ENCODE measurements around the gene ARHGAP24.

Gene ARHGAP24

DNA sequence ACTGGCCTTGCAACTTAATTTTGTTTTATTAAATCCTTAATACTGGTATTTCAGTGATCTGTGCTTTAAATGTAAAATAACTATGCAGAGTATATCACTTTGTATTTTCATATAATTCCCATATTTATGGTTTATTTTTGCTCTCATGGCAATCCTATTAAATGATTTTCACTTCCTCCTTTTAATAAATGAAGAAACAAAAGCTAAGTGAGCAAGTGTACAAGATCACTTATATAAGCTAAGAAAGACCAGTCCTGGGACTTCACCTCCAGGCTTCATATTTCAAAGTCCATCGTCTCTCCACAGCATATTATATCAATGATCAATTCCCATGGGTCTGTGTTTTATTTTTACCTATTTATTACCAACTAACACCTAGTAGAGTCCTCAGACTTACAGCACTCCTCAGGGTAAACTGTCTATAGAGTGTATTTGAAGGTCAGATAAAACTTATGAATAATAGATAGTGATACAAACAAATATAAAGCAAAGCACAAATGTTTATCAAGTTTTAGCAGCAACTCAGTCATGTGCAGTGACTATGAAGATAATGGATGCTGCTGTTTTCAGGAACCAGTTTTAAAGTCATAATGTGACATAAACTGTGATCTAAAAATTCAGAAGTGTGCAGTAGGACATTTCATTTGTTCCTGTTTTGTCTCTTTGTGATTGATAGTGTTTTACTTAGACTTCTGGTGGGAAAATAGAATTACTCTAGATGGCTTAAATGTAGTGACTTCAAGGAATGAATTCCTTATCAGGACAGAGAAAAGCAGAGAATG, 56.8 kb downstream of the ARHGAP24 start:
- Histone ChIP-seq H3K36me3 (ENCODE audit: control insufficient read depth, insufficient read depth, low read length) (no peaks in the 10 kb centered on the region), H3K27me3 (ENCODE audit: control insufficient read depth, insufficient read depth, low read length) (no peaks in the 10 kb centered on the region), H3K9me3 (ENCODE audit: control insufficient read depth, low read length) (no peaks in the 10 kb centered on the region), H3K4me1 (ENCODE audit: control insufficient read depth, insufficient read depth, low read length) (no peaks in the 10 kb centered on the region), H3K9ac (ENCODE audit: low read length) (no peak overlapping the region), H3K4me3 (ENCODE audit: low read length) (no peak overlapping the region)

DNA sequence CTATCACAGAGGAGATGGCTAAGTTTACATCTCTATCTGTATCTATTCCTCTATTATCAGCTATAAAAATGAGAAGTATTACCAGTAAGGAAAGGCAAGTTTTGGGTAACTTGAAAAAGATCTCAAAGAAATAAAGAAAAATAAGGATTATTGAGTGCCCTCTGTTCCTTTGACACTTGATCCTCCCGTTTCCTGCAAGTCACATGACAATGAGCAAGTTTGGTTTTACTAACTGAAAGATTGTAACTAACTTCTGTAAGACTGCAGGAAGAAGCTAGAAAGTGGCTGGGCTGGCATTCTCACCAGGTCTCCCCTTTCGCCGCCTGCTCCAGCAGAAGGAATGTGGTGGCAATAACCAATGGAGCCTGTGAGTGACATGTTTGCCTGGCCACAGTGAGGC, 59.2 kb downstream of the ARHGAP24 start:
- H3K36me3 ChIP-seq (ENCODE audit: control insufficient read depth, insufficient read depth, low read length): no peaks in the 10 kb centered on the region
- H3K4me1 ChIP-seq (ENCODE audit: control insufficient read depth, insufficient read depth, low read length): no peaks in the 10 kb centered on the region
- no peak overlapping the region for H3K4me3 ChIP-seq (ENCODE audit: low read length)
- H3K27me3 ChIP-seq (ENCODE audit: control insufficient read depth, insufficient read depth, low read length): no peaks in the 10 kb centered on the region
- no peak overlapping the region for H3K9ac ChIP-seq (ENCODE audit: low read length)
- no peaks in the 10 kb centered on the region for H3K9me3 ChIP-seq (ENCODE audit: control insufficient read depth, low read length)

- no peaks in the 10 kb centered on the region for H3K4me1 ChIP-seq (ENCODE audit: control insufficient read depth, insufficient read depth, low read length)
- H3K9me3 ChIP-seq (ENCODE audit: control insufficient read depth, low read length): no peaks in the 10 kb centered on the region
- no peak overlapping the region for H3K4me3 ChIP-seq (ENCODE audit: low read length)
- no peak overlapping the region for H3K9ac ChIP-seq (ENCODE audit: low read length)
- no peaks in the 10 kb centered on the region for H3K36me3 ChIP-seq (ENCODE audit: control insufficient read depth, insufficient read depth, low read length)
- H3K27me3 ChIP-seq (ENCODE audit: control insufficient read depth, insufficient read depth, low read length): no peaks in the 10 kb centered on the region
These were observed 68.9 kb downstream of the ARHGAP24 start for GRCh38 chr4:85543832-85544231.

DNA sequence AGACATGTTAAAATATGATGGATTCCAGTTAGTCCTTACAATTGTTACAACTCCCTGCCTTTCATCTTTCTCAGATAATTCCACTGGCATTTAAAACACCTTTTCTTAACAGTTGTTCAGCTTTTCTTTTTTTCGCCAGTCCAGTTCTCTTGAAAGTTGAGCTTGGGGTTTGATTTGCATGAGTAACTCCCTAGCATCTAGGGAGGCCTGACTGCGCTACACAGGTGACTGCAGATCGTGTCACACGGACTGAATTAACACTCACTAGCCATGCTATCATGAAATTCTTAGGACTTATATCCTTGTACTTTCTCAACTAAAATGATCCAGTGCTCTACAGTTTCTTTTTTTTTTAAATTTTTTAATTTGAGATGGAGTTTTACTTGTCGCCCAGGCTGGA, 69.8 kb downstream of the ARHGAP24 start:
- H3K4me1 ChIP-seq (ENCODE audit: control insufficient read depth, insufficient read depth, low read length): no peaks in the 10 kb centered on the region
- no peak overlapping the region for H3K9ac ChIP-seq (ENCODE audit: low read length)

GRCh38 chr4:85548116-85548515, 73.2 kb downstream of the ARHGAP24 start:
- H3K4me3 ChIP-seq (ENCODE audit: low read length): no peak overlapping the region
- no peaks in the 10 kb centered on the region for H3K36me3 ChIP-seq (ENCODE audit: control insufficient read depth, insufficient read depth, low read length)
- no peaks in the 10 kb centered on the region for H3K9me3 ChIP-seq (ENCODE audit: control insufficient read depth, low read length)
- H3K4me1 ChIP-seq (ENCODE audit: control insufficient read depth, insufficient read depth, low read length): no peaks in the 10 kb centered on the region
- H3K27me3 ChIP-seq (ENCODE audit: control insufficient read depth, insufficient read depth, low read length): no peaks in the 10 kb centered on the region
- H3K9ac ChIP-seq (ENCODE audit: low read length): no peak overlapping the region

More for the DNA sequence above, 69.8 kb downstream of the ARHGAP24 start:
- Histone ChIP-seq H3K4me3 (ENCODE audit: low read length) (no peak overlapping the region), H3K9me3 (ENCODE audit: control insufficient read depth, low read length) (no peaks in the 10 kb centered on the region), H3K27me3 (ENCODE audit: control insufficient read depth, insufficient read depth, low read length) (no peaks in the 10 kb centered on the region), H3K36me3 (ENCODE audit: control insufficient read depth, insufficient read depth, low read length) (no peaks in the 10 kb centered on the region)

DNA sequence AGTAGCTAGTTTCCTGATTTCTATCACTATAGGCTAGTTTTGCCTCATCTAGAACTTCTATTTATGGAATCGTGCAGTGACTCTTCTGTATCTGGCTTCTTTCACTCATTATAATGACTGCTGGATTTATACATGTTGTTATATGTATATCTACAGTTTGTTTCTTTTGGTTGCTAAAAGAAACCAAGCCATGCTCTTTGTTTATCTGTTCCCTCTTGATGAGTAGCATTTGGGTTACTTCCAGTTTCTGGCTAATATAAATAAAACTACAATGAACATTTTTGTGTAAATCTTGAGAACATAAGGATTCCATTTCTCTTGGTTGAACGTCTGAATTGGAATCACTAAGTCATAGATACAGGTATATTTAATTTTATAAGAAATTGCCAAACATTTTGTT, 73.9 kb downstream of the ARHGAP24 start:
- no peaks in the 10 kb centered on the region for H3K4me1 ChIP-seq (ENCODE audit: control insufficient read depth, insufficient read depth, low read length)
- H3K9me3 ChIP-seq (ENCODE audit: control insufficient read depth, low read length): no peaks in the 10 kb centered on the region
- no peaks in the 10 kb centered on the region for H3K36me3 ChIP-seq (ENCODE audit: control insufficient read depth, insufficient read depth, low read length)
- H3K9ac ChIP-seq (ENCODE audit: low read length): no peak overlapping the region
- H3K27me3 ChIP-seq (ENCODE audit: control insufficient read depth, insufficient read depth, low read length): no peaks in the 10 kb centered on the region
- no peak overlapping the region for H3K4me3 ChIP-seq (ENCODE audit: low read length)

GRCh38 chr4:85555206-85555605, 80.3 kb downstream of the ARHGAP24 start:
- Histone ChIP-seq H3K9ac (ENCODE audit: low read length) (no peak overlapping the region), H3K4me3 (ENCODE audit: low read length) (no peak overlapping the region), H3K9me3 (ENCODE audit: control insufficient read depth, low read length) (no peaks in the 10 kb centered on the region), H3K4me1 (ENCODE audit: control insufficient read depth, insufficient read depth, low read length) (peaks cover 8% of the 10 kb centered on the region), H3K36me3 (ENCODE audit: control insufficient read depth, insufficient read depth, low read length) (no peaks in the 10 kb centered on the region), H3K27me3 (ENCODE audit: control insufficient read depth, insufficient read depth, low read length) (no peaks in the 10 kb centered on the region)

- Histone ChIP-seq H3K27me3 (ENCODE audit: control insufficient read depth, insufficient read depth, low read length) (no peaks in the 10 kb centered on the region), H3K9me3 (ENCODE audit: control insufficient read depth, low read length) (no peaks in the 10 kb centered on the region), H3K36me3 (ENCODE audit: control insufficient read depth, insufficient read depth, low read length) (no peaks in the 10 kb centered on the region), H3K9ac (ENCODE audit: low read length) (no peak overlapping the region), H3K4me3 (ENCODE audit: low read length) (no peak overlapping the region), H3K4me1 (ENCODE audit: control insufficient read depth, insufficient read depth, low read length) (peaks cover 8% of the 10 kb centered on the region)
These were observed 81.3 kb downstream of the ARHGAP24 start for GRCh38 chr4:85556283-85556682.

DNA sequence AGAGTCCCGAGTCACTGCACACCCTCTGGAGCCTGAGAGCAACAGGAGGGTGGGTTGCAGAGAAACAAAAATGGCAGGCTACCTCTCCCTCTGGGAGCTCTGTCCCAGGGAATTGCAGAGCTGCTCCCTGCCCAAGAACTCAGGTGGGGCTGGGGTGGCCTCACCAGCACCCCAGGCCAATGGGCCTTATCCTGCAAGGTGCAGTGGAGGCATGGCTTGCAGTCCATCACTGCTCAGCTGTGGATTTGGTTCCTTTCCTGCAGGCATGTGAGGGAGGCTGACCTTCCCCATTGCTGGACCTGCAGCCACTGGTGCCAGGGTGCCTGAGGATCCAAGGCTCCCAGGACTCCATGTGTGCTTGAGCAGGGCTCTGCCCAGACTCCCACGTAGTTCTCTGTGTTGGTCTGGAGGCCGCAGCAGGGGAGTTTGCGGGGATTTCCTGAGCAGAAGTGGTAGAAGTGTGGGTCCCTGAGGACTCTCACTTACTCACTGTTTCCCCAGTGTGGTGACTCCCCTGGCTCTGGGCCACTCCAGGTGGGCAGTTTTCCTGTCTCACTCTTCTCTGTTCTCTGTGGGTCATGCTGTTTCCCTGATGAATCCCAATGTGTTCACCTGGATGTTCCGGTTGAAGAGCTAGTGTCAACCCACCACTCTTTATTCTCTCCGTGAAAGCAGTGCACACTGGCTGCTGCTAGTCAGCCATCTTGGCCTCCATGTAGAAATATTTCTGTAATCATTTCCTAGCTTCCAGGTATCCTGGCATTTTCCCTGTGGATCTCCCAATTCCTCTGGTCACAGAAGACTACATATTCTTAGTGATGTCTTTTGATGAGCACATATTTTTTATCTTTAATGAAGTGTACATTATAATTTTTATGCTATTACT, 82.3 kb downstream of the ARHGAP24 start:
- no peak overlapping the region for H3K9ac ChIP-seq (ENCODE audit: low read length)
- H3K36me3 ChIP-seq (ENCODE audit: control insufficient read depth, insufficient read depth, low read length): no peaks in the 10 kb centered on the region
- H3K4me3 ChIP-seq (ENCODE audit: low read length): no peak overlapping the region

DNA sequence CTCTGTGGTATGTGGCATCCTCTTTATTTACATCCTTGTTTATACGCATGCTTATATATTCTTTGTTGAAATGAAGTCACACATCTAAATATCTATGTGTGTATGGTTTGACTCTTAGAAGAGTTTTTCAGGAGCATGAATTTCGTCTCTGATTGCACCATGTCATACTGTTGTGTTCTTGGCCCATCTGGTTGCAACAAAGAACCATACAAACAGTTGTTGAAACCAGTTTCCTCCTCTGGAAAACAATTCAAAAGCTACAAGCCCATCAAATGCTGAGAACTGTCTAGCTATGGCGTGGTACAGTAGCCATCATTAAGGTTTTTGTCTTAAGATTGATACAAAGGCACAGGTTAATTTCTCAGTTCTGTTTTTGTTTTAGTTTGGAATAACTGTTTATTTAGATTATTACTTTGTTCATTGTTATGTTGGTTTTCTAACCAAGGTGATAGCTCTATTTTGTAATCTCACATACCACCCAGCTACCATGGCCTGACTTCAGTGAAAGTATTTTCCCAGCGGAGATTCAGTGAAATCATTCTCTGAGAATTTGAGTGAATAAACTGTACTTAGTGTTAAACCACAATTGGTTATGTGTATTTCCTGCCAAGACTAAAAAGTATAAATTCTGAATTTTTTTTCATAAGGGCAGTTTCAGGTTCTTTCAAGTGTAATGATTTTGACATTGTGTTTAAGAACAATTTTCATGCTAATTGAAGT, 91.0 kb downstream of the ARHGAP24 start:
- Histone ChIP-seq H3K27me3 (ENCODE audit: control insufficient read depth, insufficient read depth, low read length) (no peaks in the 10 kb centered on the region), H3K4me1 (ENCODE audit: control insufficient read depth, insufficient read depth, low read length) (peaks cover 5% of the 10 kb centered on the region), H3K36me3 (ENCODE audit: control insufficient read depth, insufficient read depth, low read length) (no peaks in the 10 kb centered on the region), H3K9me3 (ENCODE audit: control insufficient read depth, low read length) (no peaks in the 10 kb centered on the region), H3K4me3 (ENCODE audit: low read length) (no peak overlapping the region), H3K9ac (ENCODE audit: low read length) (no peak overlapping the region)

More for the DNA sequence above, 82.3 kb downstream of the ARHGAP24 start:
- Histone ChIP-seq H3K27me3 (ENCODE audit: control insufficient read depth, insufficient read depth, low read length) (no peaks in the 10 kb centered on the region), H3K4me1 (ENCODE audit: control insufficient read depth, insufficient read depth, low read length) (peaks cover 8% of the 10 kb centered on the region), H3K9me3 (ENCODE audit: control insufficient read depth, low read length) (no peaks in the 10 kb centered on the region)

DNA sequence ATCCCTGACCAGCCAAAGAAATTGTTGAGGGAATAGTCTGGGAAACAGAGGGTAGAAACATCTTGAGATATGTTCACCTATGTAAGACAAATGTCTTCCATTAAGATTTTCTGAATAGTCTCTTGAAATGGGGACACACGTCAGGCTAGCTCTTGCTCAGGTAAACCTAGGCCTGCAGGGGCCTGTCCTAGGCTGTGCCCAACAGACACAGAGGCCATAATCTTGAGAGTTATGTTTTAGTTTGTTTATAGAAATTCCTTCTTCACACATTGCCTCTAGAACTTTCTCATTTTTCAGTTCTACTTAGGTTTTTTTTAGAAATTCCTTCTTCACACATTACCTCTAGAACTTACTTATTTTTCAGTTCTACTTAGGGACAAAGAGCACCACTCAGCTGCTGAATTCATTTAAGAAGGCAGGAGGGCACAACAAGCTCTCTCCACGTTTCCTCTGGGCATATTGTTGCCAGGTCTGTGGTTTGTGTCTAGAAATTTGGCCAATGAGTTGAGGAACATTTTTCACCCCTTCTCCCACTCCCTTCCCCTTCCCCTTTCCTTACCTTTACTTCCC, 94.9 kb downstream of the ARHGAP24 start:
- no peaks in the 10 kb centered on the region for H3K27me3 ChIP-seq (ENCODE audit: control insufficient read depth, insufficient read depth, low read length)
- peaks cover 5% of the 10 kb centered on the region for H3K4me1 ChIP-seq (ENCODE audit: control insufficient read depth, insufficient read depth, low read length)
- no peaks in the 10 kb centered on the region for H3K36me3 ChIP-seq (ENCODE audit: control insufficient read depth, insufficient read depth, low read length)
- no peaks in the 10 kb centered on the region for H3K9me3 ChIP-seq (ENCODE audit: control insufficient read depth, low read length)
- H3K4me3 ChIP-seq (ENCODE audit: low read length): no peak overlapping the region
- H3K9ac ChIP-seq (ENCODE audit: low read length): no peak overlapping the region
